Fibroblast of villous mesenchyme (primary cell): ENCODE measurements around the gene C9orf72. TPM values are rescaled to one million over a fixed set of nuclear protein-coding genes. Genes with fewer than 3 reads are reported as not detected.

ENCODE experiments used
- total RNA-seq: library from RNA; depleted of rRNA; stranded (reverse); fragments of >200 nt; gene quantifications from 2 replicates; pipeline ENCODE4 v1.2.3, GENCODE V29; 2012

The C9orf72 gene
- total RNA-seq, 1 donor: 7.8 TPM

Other genes starting within 250 kb of the C9orf72 start
- not detected in 2 replicates for gene IFNK, start 49.2 kb downstream of the C9orf72 start, total RNA-seq
- 0.32 and 0.43 TPM in 2 replicates for gene MOB3B, start 43.7 kb downstream of the C9orf72 start, total RNA-seq